HG02642 (cell line): ENCODE results near the gene PAX5.
"Not testable (repeated sequence)": the region's sequence is repeated elsewhere in the genome, so short reads cannot be mapped to it uniquely, and the experiment has no call there.

Experiments used
- ATAC-seq: cut with Tn5 transposase; IDR thresholded peaks from one replicate; pipeline ENCODE4 v1.9.1; 2021; ENCODE audit warnings: mild to moderate bottlenecking; ENCODE audit not compliant: unreplicated experiment, poor library complexity

Gene PAX5

DNA sequence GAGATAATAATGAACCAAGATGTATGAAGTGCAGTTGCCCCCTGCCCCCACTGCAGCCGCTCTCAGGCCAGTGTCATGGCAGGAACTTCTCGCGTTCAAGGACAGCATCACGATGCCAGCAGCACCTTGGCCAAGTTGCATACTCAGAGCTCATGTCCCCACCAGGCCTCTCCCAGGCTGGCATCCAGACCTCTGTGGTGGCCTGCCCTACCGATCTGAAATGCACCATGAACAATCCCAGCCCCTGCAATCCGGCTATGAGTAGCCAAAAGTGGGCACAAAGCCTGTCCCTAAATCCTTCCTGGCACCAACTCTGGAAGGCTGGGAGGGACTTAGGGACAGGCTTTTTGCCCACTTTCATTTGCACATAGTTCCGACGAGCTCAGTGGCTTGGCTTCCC, 140.9 kb downstream of the PAX5 start:
- ATAC-seq = no peak

DNA sequence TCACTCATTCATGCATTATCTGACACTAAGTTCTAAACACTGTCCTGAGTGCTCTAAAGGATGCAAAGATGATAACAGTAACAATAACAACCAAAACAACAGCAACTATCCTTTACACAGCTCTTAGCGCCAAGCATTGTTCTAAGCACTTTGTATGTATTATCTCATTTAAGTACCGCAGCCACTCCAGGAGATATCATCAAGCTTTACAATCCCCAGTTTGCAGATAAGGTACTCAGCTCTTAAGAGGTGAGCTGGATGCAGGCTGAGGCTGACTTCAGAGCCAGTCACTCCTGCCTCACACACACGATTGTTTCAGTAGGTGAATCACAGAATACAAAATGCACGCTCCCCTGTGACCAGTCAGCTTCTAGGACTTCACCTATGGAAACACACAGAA, 141.8 kb downstream of the PAX5 start:
- no peak for ATAC-seq

DNA sequence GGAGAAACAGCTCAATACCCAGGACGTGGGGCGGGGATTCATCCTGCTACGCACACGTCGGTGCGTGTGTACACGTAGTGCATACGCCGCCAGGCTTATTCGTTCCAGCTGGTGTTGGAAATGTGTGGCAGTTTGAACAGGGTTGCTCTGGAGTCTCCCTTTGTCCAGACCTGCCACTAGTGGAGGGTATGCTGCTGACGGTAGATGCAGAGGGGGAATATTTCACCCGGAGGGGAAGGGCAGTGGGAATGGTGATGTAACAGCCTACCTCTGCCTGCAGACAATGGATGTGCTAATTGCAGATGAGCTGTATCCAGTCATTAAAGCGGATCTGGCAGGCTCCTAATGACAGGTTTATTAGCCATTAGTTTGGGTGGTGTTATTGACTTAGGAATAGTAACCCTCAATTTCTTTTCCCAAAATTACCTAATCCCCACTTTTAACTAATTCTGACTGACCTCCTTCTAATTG, 142.7 kb downstream of the PAX5 start:
- no peak for ATAC-seq

DNA sequence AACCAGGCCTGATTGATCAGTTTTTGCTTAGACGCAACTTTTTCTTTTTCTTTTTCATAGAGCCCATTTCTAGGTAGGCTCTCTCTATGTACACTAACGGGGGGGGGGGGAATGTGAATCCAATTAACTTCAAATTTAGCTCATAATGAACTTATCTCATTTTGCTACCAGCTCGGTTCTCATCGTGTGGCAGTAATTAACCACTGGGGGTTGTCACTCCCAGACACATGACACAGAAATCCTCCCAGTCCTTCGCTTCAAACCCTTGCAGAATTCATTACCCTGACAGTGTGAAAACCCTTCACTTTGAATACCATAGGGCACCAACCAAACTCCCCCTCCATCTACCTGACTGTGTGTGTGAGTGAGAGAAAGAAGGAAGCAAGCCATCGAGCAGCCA, 144.2 kb downstream of the PAX5 start:
- ATAC-seq = no peak

DNA sequence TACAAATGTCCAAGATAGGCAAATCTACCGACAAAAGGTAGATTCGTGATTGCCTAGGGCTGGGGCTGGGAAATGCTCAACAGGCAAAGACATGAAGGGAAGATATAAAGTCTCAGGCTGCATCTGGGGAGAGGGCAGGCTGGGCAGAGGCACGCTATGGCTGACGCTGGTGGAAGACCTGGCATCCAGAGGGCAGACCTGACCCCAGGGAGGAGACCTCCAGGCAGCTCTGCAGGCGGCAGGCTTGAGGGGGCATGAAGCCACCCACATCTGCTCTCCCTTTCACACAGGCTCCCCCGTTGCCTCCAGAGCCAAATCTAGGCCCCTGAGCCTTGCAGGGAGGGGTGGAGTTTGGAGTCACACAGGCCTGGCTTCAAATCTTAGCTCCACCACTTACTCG, 145.5 kb downstream of the PAX5 start:
- ATAC-seq = no peak

DNA sequence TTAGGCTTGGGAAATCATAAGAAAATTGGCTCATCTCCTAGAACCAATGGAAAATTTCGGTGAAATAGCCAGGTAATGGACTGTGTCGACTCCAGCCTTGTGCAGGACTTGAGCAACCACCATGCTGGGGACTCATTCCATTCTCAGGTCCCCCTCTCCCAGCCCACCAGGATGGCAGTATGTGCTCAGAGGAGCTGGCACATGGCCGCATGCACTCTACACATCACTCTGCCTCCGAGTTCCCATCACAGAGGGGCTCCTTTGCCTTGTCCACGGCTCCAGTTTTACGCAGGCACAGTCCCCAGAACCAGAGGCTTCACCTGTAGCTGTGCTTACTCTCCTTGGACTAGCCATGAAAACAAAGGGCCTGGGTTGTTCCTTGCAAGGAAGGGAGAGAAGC, 149.3 kb downstream of the PAX5 start:
- no peak for ATAC-seq

DNA sequence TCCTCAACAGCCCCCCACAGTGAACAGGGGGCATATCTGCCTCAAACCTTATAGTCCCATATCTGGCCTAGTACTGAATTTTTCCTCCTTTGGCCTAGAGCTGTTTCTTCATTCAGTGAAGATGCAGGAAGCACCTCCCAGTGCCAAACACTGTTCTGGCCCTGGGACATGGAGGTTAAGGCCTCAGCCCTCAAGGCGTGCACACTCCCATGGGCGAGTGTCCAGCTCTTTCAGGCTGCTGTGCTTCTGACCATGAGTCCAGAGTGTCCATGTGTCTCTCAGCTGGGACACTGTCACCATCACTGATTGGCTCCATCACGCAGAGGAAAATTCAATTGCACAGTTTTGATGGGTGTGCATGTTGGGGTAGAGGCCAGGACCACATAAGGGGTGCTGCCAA, 151.5 kb downstream of the PAX5 start:
- no peak for ATAC-seq

DNA sequence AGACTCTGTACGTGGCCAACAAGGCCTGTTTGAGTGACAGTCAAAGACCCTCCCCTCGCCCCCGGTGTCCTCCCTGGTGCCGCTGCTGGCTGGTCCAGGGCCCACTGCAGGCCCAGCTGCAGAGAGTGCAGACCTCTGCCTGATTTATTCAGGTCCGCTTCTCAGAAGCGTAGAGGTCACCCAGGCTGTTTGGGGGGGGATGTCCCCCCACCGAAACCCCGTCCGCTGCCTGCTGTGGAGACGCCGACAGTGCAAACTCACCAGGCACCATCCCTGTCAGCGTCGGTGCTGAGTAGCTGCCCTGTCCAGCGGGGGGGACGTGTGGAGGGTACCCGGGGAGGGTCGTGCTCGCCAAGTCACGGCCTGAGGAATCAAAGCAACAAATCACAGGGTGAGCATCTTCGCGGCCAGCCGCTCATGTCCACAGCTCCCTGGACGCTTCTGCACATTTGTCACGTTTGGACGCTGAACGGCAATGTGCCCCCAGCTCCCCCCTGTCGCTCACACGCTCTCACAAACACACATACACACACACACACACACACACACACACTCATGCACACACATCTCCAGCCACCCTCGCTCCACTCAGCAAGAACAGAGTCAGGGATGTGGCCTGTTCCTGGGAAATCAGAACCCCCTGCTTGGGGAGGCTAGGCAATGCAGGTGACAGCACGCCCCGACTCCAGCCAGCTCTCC, 152.2 kb downstream of the PAX5 start:
- no peak for ATAC-seq

DNA sequence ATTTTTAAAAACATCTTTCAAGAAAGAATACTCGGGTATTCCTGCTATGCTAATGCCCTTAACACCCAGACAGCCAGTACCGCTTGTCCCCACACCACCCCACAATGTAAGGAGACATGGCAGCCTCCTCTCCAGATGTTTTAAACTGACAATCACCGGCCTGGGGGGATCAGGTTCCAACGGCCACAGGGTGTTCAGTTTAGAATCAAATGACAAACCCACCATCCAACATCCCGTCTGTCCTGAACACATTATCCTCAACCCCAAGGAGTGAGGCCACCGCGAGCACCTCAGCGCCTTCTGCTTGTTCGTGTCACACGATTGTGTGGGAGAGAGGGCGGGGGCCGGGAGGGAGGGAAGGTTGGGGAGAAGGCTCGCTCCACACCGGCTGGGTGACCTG, 152.8 kb downstream of the PAX5 start:
- ATAC-seq = no peak

DNA sequence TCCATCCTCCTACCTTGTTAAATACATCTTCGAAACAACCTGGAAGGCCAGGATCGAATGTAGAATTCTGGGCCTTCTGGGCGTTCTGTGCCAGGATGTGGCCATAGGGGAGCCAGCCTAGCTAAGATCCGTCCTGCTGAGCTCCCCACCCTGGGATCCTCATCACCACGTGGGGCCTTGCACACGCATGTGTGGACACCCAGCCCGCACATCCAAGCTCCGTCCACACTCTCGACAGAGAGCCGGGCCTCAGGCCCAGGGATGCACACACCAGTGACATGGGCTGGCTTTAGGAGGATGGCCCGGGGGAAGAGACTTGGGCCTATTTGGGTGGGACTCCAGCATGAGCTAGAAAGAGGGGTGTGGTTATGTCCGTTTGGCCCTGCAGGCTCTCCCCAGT, 154.0 kb downstream of the PAX5 start:
- no peak for ATAC-seq

DNA sequence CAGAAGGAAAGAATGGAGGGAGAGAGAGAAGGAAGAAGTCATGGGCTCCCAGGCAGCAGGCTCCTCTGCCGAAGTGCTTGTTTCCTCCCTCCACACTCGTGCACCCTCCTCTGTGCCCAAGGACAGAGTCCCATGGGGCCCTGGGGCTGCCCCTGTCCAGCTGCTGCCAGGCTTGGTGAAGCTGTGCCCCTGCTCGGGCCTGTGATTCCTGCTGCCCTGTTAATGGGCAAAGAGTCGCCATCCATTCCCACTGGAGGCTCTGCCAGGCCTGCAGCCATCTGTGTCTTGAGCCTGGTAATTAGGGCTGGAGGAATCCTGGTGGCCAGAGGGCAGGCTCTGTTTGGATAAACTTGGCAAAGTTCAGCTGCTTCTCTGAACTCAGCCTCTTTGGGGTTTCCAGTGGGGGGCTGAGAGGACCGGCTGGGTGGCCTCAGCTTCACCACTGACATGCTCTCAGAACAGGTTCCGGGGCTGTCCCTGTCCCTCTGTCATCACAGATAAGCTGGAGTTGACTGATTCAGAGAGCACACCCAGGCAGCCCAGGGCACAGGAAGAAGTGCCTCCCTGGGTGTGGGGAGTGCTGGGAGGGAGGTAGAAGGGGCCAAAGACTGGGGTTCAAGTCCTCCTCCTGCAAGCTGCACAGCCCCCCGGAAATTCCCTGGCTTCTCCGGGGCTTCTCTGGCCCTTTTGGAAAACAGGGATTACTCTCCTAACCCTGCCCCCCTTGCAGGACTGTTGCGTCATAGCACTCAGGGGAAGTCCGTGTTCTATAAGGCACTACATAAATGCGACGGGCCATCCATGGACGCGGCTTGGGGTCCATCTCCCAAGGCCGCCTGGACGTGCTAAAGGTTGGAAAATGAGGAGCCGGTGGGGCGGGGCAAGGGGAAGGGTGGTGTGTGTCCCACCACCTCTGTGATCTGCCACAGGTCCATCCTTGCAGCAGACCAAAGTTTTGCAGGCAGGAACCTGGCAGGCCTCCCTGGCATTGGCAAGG, 154.8 kb downstream of the PAX5 start:
- ATAC-seq = peak; percentile 75

DNA sequence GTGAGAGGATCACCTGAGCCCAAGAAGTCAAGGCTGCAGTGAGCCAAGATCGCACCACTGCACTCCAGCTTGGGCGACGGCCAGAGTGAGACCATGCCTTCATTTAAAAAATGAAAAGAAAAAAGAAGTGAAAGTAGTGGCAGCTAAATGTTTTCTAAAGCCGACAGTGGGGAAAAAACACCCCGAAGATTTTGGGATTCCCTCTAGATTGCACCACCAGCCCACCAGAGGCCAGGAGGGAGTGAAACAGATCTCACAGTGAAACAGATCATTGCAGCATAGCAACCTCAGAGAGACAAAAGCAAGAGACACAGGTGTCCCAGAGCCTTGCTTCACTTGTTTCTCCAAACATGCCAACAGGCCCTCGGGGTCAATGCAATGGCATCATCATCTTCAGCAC, 156.8 kb downstream of the PAX5 start:
- no peak for ATAC-seq

DNA sequence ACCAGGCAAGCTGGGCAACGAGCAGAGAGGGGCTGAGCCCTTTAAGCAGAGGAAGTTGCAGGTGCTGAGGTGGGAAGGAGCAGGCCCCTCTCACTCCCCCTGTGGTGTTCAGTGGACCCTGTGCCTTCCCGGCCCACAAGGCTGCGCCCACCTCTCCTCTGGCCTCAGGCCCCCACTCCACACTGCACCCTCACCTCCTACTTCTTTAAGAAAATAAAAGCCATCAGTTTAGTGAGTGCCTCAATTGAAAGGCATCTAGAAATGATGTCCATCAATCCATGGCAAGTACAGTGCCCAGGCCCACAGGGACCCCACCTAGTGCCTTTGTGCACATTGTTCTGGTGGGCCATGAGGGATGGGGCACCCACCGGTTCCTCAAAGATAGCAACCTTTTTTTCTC, 158.0 kb downstream of the PAX5 start:
- no peak for ATAC-seq

DNA sequence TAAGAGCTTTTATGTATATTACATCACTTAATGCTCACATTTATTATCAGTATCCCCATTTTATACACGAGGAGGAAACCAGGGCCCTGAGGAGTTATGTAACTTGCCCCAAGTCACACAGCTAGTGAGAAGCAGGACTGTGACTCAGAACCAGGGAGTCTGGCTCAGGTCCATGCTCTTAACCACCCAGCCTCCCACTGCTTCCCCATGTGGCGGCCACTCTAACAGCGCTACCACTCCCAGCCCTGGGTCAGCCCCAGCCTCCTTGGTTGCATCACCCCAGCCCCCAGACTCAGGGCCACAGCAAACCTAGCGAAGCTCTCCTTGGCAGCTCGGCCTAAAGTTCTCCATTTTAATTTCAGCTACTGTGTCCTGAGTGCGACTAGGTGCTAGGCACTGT, 159.1 kb downstream of the PAX5 start:
- no peak for ATAC-seq

DNA sequence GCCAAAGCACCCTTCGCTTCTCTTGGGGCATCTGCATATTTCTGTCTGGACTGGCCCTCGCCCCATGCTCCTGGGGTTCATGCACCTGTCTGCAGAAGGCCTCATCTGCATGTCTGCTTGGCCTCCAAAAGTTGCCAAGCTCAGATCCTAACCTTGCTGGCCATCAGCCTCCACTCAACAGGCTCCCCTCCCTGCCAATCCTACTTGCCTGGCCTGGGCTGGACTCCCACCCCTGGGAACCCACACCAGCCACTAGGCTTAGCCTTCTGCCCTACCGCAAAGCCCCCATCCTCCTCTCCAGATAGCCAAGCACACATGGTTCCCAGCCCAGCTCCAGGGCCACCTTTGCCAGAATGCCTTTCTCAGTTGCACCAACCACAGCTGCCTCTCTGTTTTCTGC, 159.8 kb downstream of the PAX5 start:
- ATAC-seq = no peak

DNA sequence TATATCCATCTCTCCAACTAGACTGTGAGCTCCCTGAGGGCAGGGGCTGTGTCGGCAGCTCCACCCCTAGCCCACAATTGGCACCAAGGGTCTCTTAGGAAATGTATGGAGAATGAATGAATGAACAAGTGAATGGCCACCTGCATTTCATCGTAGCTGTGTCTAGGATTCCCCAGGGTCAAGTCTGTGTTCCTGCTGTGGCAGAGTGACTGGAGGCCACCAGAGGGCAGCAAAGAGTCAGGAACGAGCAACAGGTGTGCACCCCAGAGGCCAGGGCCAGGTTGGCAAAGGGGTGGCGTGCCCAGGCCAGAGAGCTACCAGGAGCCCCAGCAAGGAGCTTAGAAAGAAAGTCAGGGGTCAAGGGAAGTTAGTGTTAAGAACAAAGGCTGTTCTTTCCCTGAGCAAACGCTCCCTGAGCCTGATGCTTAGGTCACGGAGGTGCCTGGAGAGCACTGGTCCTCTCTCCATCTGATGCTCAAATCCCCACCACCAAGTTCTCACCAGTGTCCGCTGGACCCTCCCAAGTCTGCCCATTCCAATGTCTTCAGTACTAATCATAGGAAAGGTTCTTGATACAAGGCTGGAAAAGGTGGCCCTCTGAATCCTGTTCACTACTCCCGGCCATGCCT, 160.7 kb downstream of the PAX5 start:
- peak; percentile 65 for ATAC-seq

DNA sequence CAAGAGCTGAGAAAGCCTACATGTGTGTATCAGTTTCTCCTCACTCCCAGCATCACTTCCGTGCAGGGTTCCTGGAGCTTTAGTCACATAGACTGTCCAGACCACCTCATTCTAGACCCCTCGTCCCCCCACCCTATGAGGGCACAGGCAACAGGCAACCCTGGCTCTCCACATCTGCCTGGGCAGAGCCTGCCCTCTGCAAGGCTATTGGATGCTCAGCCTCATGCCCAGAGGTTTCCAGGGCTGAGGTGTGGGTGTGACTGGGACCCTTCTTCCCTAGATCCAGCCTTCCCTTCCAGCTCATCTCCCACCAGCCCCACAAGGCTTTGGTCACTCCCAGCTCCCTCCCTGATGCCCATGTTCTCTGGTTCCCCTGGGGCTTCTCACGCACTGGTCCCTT, 161.4 kb downstream of the PAX5 start:
- ATAC-seq = no peak

DNA sequence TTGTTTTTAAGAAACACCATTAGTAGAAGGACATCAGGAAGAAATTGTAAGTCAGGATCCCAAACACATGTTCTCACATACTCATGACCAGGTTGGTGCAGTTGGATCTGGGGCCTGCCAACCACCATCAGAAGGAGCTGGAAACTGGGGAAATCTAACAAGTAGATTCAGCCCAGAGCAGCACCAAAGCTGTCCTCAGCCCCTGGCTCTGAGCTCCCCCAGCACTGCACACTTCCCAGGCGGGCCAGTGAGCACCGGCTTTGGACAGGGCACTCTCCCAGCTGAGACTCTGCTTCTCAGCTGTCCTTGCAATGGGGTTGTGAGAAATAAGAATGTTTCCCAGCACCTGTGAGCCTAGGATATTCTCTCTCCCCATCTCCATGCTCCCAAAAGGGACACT, 162.5 kb downstream of the PAX5 start:
- ATAC-seq = no peak

DNA sequence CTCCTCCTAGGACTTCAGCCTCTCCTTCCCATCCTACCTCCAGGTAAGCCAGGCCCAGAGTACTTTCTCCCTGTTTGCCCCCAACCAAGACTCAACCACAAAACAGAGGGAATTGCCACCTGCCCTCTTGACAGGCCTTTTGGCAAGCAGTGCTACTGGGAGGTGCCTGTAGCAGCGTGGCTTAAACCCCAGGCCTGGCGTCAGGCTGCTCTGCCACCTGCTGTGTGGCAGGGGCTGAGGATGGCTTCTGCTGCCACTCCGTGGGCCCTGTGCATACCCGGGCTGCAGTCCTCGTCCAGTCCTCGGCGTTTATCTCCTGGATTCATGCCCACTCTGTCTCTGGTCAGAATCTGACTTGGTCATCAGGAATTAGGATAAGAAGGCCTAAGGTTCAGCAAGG, 163.1 kb downstream of the PAX5 start:
- no peak for ATAC-seq

DNA sequence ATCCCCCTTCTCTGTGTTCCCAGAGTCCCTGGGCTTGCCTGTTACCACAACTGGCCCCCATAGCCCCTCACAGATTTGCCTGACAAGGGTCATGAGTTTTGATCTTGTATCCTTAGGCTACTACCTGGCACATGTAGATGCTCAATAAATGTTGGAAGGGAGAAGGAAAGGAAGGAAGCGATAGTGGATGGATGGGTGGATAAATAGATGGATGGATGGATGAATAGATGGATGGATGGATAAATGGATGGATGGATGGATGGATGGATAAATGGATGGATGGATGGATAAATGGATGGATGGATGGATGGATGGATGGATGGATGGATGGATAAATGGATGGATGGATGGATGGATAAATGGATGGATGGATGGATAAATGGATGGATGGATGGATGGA, 164.5 kb downstream of the PAX5 start:
- ATAC-seq = not testable (repeated sequence)
